HTERT RPE-1 (cell line): Measurements from ENCODE around the gene CAVIN2.

Experiments
- in situ Hi-C: fragments of 300-500 bp; cut with MboI; formaldehyde crosslinking; loops from 4 replicates; pipeline ENCODE4 v1.14.3; 2020; ENCODE audit warnings: low sequenced_read_pairs

The CAVIN2 gene, protein sequence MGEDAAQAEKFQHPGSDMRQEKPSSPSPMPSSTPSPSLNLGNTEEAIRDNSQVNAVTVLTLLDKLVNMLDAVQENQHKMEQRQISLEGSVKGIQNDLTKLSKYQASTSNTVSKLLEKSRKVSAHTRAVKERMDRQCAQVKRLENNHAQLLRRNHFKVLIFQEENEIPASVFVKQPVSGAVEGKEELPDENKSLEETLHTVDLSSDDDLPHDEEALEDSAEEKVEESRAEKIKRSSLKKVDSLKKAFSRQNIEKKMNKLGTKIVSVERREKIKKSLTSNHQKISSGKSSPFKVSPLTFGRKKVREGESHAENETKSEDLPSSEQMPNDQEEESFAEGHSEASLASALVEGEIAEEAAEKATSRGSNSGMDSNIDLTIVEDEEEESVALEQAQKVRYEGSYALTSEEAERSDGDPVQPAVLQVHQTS

DNA sequence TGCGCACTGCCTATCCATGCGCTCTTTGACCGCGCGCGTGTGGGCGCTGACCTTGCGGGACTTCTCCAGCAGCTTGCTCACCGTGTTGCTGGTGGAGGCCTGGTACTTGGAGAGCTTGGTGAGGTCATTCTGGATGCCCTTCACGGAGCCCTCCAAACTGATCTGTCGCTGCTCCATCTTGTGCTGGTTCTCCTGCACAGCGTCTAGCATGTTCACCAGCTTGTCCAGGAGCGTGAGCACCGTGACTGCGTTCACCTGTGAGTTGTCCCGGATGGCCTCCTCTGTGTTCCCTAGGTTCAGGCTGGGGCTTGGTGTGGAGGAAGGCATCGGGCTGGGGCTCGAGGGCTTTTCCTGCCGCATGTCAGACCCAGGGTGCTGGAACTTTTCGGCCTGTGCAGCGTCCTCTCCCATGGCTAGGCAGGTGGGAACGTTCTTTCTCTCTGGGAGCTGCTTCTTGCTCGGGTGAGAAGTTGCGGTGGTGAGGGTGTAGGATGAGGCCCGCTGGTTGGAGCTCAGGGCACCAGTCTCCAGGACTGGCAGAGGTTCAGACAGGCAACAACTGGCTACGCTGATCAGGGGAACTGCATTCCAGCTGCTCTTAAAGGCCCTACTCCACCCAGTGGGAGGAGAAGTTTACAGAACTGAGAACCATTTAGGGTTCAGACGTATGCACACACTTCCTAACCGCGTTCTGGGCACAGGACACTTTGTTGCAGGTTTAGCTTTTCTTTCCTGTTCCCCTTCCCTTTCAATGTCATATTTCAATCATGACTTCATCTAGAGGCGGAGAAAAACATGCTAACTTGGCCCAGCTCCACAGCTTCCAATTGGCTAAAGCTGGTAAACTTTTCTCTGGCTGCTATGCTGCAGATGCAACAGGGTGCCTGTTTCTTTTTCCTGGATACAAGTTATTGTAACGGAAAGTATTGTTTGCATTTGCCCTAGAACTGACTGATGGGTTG, at the start of gene CAVIN2:
CAVIN2 (minus strand) TSS at position 574 of the 962 bp plus-strand sequence; CDS start at position 411, 163 bp downstream.
- in situ Hi-C loops, result no loop called here

DNA sequence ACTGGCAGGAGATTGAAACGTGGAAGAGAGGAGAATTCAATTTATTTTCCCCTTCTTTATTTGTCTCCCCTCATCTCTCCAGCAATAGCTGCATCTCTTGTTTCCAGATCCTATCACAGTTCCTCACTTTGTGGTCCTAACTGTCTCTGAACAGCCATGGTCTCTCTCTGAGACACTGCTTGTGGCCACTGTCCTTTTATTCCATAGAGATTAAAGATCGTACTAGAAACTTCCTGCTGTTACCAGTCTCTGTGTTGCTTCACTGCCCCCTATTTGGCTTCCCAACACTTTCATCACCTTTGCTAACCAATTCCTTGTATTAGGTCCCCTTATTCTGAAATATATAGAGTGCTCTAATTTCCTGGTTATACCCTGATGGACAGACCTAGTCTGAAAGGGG, 48.9 kb upstream of the CAVIN2 start:
- in situ Hi-C loops, result no loop called here

DNA sequence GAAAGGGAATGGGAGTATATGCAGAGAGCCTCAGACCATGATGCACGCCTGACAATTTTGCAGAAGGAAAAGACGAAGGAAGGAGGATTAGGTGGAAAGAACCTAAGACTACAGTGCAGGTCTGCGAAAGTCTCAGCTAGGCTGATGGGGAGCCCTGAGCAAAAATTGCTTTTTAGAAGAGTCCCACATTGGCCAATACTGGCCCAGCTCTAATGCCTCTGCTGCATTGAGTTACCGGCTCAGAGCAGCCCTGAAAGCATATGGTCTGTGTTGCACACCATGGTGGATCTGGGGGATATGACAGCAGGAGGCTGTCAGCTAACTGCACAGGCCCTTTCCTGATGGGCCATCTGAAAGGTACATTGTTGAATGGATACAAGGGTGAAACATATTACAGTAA, 48.3 kb upstream of the CAVIN2 start:
- in situ Hi-C loops, result no loop called here

DNA sequence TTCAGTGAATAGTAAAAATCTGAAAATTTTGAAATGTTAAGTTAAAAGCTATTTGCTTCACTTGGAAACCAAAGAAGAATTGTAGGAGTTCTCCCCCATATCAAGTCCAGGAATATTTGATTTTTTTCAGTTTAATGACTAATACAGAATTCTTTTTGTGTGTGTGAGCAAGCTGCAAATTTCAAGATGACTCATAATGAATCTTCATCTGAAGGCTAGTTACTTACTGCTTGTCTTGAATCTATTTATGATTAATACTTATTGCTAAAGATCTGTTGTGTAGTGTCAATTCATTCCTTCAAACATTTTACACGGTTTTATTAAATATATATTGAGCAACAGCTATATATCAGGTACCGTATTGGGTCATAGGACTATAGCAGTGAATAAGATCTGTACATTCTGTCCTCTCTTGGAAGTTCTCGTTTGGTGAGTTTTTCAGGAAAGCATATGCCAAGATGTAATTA, 47.8 kb upstream of the CAVIN2 start:
- in situ Hi-C loops, result no loop called here

DNA sequence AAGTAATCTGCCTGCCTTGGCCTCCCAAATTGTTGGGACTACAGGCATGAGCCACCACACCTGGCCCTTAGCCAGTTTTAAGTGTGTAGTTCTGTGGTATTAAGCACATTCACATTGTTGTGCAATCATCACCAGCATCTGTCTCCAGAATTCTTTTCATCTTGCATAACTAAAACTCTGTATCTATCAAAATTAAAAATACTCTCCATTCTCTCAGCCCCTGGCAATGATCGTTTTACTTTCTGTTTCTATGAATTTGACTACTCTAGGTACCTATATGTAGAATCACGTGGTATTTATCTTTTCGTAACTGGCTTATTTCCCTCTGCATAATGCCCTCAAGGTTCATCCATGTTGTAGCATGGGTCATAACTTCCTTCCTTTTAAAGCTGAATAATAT, 45.5 kb upstream of the CAVIN2 start:
- in situ Hi-C loops, result no loop called here

DNA sequence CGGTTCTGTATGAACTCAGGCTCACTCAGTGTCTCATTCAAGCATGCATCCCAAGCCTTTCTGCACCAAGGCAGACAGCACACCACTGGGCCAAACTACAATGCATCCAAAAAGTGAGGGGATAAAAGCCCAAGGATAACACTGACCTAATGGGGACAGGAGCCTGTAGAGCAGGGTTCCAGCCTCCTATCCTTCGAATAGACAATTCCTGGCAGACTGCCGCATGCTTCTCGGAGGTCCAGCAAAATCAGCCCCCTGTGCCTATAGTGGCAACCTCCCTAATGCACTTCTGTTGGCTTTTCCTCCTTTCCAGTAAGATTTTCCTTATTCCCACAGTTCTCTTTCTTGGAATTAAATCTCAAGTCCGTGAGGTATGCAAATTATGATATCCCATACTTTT, 44.8 kb upstream of the CAVIN2 start:
- in situ Hi-C loops, result no loop called here

DNA sequence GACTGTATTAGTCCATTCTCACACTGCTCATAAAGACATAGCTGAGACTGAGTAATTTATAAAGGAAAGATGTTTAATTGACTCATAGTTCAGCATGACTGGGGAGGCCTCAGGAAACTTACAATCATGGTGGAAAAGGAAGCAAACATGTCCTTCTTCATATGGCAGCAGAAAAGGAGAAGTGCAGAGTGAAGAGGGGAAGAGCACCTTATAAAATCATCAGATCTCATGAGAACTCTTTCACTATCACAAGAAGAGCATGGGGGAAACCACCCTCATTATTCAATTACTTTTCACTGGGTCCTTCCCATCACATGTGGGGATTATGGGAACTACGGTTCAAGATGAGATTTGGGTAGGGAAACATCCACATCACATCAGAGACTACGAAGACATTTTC, 43.0 kb upstream of the CAVIN2 start:
- in situ Hi-C loops, result no loop called here

DNA sequence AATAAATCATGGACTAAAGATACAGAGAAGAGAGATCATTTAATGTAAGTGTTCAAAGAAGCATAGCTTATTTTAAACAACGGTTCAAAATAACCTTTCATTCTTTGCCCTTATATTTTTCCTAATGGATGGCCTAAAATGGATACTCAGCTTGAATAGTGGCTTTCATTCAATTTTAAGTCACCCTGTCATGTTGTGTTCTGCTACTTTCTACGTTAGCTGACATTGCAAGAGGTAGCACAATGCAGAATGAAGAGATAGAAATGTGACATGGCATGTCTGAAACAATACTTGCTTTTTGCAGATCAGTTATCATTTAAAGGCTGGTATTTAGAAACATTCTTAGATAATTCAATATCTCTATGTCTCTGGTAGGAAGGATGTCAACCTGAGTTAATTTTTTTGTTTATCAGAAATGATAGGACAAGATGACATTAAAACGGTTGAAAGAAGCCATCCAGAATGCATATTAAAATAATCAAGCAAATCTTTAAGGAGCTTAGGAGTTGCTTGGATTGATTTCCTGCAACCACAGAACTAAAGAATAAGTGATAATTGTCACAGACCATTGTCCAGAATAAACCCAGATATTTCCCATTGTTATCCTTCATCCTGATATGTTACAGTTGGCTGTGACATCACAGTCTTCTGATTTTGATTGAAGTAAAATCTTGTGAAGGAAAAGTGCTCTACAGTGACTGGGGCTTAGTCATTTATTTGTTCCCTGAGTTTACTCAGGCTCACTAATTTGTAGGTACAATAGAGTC, 41.7 kb upstream of the CAVIN2 start:
- in situ Hi-C loops, result no loop called here

DNA sequence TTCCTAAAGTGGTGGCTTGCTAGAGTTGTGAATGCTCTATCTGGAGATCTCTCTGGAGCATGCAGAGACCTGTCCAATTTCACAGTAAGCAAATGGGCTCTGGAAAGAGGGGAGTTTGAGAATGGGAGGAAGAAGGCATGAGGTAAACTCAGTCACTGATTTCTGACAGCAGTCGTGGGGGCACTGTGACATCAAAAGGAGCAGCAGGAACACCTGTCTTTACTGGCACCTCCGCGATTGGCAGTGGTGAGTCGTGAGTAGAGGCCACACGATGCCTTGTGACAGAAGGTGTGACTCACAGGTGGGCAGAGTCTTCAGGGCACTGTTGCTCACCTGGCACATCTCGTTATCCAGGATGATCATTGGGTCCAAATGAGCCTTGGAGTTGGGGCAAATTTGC, 38.8 kb upstream of the CAVIN2 start:
- in situ Hi-C loops, result no loop called here

DNA sequence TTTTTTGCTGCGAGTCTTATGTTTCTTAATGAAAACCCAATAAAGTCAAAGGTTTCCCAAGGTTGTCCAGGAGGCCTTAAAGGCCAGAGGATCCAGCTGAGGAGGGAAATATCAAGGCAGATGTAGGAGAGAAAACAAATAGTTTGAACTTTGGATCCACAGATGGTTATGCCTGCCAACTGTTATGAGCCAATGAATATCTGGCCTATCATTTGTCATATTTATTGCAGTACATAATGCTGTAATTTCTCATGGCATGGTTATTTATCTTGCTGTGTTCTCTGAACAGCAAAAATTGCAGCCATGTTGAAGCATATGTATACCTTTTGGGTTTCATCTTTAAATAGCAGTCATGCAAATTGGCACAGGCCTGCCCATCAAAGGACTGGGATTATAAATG, 38.2 kb upstream of the CAVIN2 start:
- in situ Hi-C loops, result no loop called here

DNA sequence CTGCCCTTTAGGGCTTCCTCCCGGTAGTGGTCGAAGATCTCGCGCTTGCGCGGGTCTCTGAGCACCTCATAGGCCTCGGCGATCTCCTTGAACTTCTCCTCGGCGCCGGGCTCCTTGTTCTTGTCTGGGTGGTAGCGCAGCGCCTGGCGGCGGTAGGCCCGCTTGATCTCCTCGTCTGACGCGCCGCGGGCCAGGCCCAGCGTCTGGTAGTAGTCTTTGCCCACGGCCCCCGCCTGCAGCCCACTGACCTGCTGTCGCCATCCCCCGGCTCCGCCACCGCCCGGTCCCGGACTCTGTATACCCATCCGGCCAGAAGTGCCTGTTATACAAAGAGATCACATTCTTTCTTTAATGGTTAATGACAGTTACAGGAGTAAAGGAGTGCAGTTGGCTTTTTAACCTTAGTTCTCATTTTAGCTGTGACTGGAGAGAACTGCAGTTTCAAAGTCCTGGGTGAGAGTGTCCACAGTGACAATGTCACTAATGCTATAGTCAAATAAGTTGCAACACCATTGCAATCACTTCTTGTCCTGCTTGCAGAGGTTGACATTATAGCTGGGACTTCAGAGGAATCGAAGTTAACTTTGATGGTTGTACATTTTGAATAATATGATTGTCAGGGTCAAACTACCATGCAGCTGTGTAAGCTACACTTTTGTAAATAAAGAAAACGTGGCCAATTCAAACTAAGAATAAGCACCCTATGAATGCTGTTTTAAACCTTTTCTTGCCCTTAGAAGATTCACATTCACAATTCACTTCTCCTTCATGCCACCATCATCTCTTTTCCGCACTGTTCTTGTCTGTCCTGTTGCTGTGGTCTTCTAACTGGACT, 35.3 kb upstream of the CAVIN2 start:
- in situ Hi-C loops, result no loop called here

DNA sequence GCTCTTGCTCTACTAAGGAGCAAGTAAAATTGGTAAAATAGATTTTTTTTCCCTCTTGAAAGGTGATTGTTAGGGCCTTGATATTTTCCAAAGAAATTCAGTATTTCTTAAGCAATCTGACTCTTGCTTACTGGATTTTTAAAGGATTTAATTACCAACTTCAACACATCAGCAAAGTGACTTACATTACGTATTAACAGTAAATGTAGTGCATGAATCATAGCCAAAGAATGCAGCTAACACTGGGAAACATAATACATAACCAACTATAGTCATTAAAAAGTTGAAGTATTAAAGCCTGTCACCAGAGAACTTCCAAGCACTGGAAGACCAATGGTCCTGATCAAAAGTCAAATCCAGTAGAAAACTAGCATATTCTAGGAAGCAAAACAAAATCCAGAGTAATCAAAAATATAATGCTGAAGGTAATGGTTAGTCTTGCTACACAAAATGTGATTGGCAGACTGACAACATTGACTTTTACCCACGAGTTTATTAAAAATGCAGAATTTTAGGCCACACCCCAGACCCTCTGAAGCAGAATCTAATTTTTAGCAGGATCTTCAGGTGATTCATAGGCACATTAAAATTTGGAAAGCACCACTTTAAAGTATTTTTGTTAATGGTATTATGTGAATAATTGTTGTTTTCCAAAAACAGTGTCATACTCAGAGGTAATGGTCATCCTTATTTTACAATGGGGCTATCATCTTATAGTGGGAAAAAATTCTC, 31.8 kb upstream of the CAVIN2 start:
- in situ Hi-C loops, result no loop called here

DNA sequence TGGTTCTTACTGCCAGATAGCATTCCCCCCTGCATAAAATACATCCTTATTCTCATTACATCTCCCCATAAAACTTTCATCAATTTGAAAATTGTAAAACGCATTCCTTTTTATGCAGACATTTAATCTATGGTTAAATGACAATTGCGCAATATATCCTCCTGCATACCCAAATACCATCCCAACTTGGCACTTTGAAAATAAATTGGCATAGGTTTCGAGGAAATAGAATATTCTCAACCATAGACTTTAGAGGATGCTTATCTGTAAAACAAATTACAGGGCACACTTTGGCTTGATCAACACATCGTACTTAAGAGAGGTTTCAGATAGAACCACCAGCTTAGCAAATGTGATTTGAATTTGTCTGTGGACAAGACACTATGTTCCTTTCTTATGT, 31.0 kb upstream of the CAVIN2 start:
- in situ Hi-C loops, result no loop called here

DNA sequence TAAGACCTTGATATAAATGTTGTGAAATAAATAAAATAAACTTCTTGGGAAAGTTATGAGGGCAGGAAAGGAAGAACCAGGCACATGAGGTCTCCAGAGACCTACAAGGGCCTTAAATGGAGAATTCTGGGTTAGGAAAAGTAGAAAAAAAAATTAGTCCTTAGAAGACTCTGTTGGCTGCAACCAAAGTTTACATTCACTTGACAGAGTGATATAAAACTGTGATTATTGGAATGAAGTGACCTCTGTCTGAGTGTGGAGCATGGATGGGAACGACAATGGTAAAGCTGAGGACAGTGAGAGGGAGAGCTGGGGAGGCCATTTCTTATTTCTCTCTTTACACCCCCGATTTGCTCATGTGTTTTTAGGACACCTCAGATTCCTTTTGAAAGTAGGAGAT, 29.0 kb upstream of the CAVIN2 start:
- in situ Hi-C loops, result no loop called here

DNA sequence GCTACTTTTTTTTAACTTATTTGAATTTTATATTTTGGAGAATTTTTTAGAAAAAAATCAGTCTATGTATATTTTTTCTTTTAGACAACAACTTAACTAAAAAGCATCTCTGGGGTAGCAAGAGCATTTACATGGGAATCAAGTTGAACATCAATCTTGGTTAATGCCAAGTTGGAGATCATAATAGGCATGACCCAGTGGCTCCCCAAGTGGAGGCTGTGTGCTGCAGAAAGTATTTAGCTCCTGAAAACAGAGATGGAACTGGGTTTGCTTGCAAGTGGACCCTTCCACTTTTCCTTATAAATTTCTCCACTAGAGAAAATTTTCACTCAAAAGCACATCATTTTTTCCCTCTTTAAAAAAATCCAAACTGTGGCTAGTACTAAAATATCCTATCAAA, 23.9 kb upstream of the CAVIN2 start:
- in situ Hi-C loops, result no loop called here

DNA sequence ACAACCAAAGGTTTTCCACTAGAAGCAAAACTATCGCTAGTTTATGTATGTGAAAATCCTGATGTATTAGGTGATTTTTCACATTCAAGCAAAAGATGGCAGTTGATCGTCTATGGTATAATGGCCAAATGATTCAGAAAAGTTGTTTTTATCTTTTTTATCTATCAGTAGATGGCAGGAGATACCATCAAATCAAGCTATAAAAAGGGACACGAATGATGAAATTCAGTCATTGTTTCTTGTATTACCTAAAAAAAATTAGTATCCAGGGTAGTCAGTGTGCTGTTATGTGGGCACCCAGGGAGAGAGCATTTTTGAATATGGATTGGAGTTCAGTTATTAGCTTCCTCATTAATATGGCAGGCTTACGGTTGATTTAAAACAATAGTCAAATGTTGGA, 22.9 kb upstream of the CAVIN2 start:
- in situ Hi-C loops, result no loop called here

DNA sequence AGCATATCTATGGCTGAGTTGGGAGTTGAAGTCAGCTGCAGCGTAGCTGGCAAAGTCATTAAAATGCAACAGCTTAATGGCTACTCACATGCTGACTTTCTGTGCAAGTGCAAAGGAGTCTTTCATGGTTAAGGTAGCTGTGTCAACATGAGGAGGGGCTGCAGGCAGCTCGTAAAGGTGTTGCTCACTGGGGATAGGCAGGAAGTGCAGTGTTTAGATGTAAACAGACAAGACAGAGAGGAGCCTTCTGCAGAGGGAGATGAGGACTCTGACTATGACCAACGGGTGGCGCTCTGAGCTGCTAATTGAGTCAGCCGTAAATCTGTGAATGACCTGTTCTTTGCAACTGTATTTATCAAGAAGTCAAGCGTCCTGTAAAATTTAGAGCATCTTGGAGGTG, 22.3 kb upstream of the CAVIN2 start:
- in situ Hi-C loops, result no loop called here

DNA sequence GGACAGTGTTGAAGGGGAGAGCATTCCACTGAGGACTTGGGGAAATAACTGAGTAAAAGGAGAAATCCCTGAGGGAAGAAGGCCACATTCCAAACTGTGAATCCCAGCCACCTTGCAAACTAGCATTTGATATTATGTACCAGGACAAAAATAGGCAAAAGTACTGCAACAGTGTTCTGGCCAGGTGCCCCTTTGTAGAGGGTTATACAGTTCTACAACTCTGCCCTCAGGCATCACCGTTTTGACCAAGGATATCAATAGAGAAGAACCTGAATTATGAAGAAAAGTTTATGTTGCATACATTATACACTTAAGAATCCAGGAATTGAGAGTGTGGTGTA, 20.6 kb upstream of the CAVIN2 start:
- in situ Hi-C loops, result no loop called here

DNA sequence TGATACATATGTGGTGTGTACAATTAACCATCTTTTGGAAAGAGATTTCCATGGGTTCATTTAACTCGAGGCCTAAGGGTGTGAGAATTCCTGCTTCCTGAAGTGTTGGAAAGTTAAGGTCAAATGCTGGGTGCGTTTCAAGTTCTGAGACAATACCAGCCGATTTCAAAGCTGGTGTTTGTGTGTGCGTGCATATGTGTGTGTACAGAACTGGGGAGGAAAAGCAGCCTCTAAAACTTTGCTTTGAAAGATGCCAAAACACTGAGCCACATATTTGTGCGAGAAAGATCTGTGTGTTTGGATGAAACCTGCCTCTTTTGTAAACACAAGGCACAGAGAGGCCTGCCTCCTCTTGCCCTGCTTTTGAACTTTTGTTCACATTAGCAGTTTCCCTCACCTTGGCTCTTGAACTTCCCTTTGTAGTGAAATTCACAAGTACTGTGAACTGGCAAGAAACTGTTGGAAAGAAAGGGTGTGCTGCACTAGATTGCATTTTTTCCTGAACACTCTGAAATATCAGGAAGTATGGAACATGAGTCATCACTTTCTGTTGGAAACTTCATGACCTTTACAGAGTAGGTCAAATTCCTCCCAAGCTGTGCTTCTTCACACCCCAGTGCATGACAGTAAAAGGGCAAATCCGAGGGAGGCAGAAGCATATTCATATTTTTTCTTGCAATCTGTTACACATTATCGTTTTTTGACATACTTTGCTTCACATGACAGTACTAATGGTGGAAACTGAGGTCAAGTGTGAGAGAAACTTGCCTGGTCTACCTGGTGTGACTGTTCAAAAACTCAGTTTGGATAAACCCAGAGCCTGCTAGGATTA, 20.0 kb upstream of the CAVIN2 start:
- in situ Hi-C loops, result no loop called here
